Measurements from ENCODE around the gene ODF4.

The ODF4 gene

GRCh38 chr17:8324923-8325322, 14.7 kb upstream of the ODF4 start:
- H3K4me3 ChIP-seq (ENCODE audit: low read length): no peak overlapping the region
- TF ChIP-seq CTCF (IDR thresholded peaks at IDR 0.05; ENCODE audit: insufficient read depth, low read depth, low read length, missing control alignments): no peak
- DNase-seq (ENCODE audit: low read depth): no peak

GRCh38 chr17:8326511-8327302, 12.9 kb upstream of the ODF4 start:
- peak; percentile 17 for DNase-seq (ENCODE audit: low read depth)
- H3K4me3 ChIP-seq (ENCODE audit: low read length): peak overlapping the region; percentile 10
- TF ChIP-seq CTCF (IDR thresholded peaks at IDR 0.05; ENCODE audit: insufficient read depth, low read depth, low read length, missing control alignments): no peak

- no peak overlapping the region for H3K4me3 ChIP-seq (ENCODE audit: low read length)
- DNase-seq (ENCODE audit: low read depth): no peak
- TF ChIP-seq CTCF (IDR thresholded peaks at IDR 0.05; ENCODE audit: insufficient read depth, low read depth, low read length, missing control alignments): no peak
Observed at GRCh38 chr17:8327303-8327649, 12.4 kb upstream of the ODF4 start.

- no peak overlapping the region for H3K4me3 ChIP-seq (ENCODE audit: low read length)
- no peak for TF ChIP-seq CTCF (IDR thresholded peaks at IDR 0.05; ENCODE audit: insufficient read depth, low read depth, low read length, missing control alignments)
- DNase-seq (ENCODE audit: low read depth): no peak
Observed at GRCh38 chr17:8332128-8332527, 7.5 kb upstream of the ODF4 start.

DNA sequence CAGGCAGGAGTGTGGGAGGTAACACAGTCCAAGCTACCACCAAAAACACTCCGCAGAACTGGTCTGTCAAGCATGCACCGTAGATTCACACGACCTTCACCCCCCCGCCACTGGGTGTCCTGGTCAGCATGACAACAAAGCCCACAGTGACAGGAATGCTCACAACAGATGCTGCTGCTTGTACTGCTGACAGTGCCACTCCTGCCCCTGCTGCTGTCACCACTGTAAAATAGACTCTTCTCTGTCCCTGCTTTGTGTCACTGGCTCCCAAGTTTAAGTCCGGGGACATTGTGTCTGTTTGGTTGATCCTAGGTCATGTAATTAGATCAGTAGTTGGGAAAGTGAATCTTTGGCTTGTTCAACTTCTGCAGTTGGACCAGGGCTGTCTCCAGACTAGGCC, 7.0 kb upstream of the ODF4 start:
- DNase-seq (ENCODE audit: low read depth): no peak
- TF ChIP-seq CTCF (IDR thresholded peaks at IDR 0.05; ENCODE audit: insufficient read depth, low read depth, low read length, missing control alignments): no peak
- no peak overlapping the region for H3K4me3 ChIP-seq (ENCODE audit: low read length)

DNA sequence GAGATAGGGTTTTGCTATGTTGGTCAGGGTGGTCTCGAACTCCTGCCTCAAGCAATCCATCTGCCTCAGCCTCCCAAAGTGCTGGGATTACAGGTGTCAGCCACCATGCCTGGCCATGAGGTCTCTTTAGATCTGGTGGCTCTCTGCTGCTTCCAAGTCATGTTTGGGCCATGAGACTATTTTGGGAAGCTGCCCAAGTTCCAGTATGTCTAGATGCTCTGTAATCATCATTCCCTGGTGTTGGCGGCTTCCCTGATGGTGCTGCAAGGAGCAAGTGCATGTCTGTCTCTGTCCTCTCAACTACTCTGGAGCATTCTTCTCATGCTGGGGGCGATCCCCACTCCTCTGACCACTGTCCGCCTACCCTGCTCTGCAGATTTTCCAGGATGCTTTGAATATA, 6.4 kb upstream of the ODF4 start:
- H3K4me3 ChIP-seq (ENCODE audit: low read length): no peak overlapping the region
- TF ChIP-seq CTCF (IDR thresholded peaks at IDR 0.05; ENCODE audit: insufficient read depth, low read depth, low read length, missing control alignments): no peak
- DNase-seq (ENCODE audit: low read depth): no peak
